PC-9 (cell line): Measurements from ENCODE around the gene SIGMAR1. TPM values are rescaled to one million over a fixed set of nuclear protein-coding genes. Genes with fewer than 3 reads are reported as not detected.

Source experiments
- BruUV-seq: library from RNA; stranded (reverse); fragments of 400-500 nt; replicated peaks from 2 replicates; lab custom pipeline; 2021; lab: Mats Ljungman, UMichigan
- CTCF ChIA-PET: fragments of 300-600 bp; sonication (Branson Sonifier 250); formaldehyde crosslinking; loops from one replicate; lab custom pipeline; 2022; ENCODE audit warnings: antibody characterized with exemption; lab: Charles Lee
- POLR2A ChIA-PET: fragments of 300-600 bp; sonication (Branson Sonifier 250); formaldehyde crosslinking; loops from one replicate; lab custom pipeline; 2022; ENCODE audit warnings: antibody characterized with exemption; ENCODE audit not compliant: unreplicated experiment; lab: Charles Lee
- DNase-seq, 2 experiments: peaks; one replicate each; pipeline versions ENCODE4 v3.0.0 to v3.0.0-alpha.2; 2015 to 2022; ENCODE audit warnings: mixed read lengths in 1 of 2
- H2AFZ ChIP-seq: fragments of 200-600 bp; sonication (generic); 2 replicates; pipeline ENCODE4 v1.8.1; 2017; ENCODE audit warnings: antibody characterized with exemption
- H3F3A ChIP-seq: fragments of 200-600 bp; sonication (generic); 2 replicates; pipeline ENCODE4 v1.8.1; 2017; ENCODE audit warnings: antibody characterized with exemption, mild to moderate bottlenecking, low read depth; ENCODE audit not compliant: insufficient read depth
- H3K27ac ChIP-seq: fragments of 200-600 bp; sonication (generic); 2 replicates; pipeline ENCODE4 v1.6.1; 2016; ENCODE audit warnings: mixed run types
- H3K27me3 ChIP-seq: fragments of 200-600 bp; sonication (generic); 2 replicates; pipeline ENCODE4 v1.6.1; 2016; ENCODE audit warnings: low read depth, mixed run types; ENCODE audit not compliant: insufficient read depth
- H3K36me3 ChIP-seq: fragments of 200-600 bp; sonication (generic); 2 replicates; pipeline ENCODE4 v1.6.1; 2016; ENCODE audit warnings: low read depth, mixed run types
- H3K4me1 ChIP-seq: fragments of 200-600 bp; sonication (generic); replicated peaks from 2 replicates; pipeline ENCODE4 v1.6.1; 2016; ENCODE audit warnings: mixed run types; ENCODE audit not compliant: insufficient read depth
- H3K4me2 ChIP-seq: fragments of 200-600 bp; sonication (generic); 2 replicates; pipeline ENCODE4 v1.6.1; 2017; ENCODE audit warnings: mixed run types
- H3K4me3 ChIP-seq: fragments of 200-600 bp; sonication (generic); 2 replicates; pipeline ENCODE4 v1.6.1; 2016; ENCODE audit warnings: mixed run types
- H3K79me2 ChIP-seq: fragments of 200-600 bp; sonication (generic); 2 replicates; pipeline ENCODE4 v1.6.1; 2017; ENCODE audit warnings: low read depth, mixed run types
- H3K9me2 ChIP-seq: fragments of 200-600 bp; sonication (generic); 2 replicates; pipeline ENCODE4 v1.8.1; 2017; ENCODE audit warnings: mild to moderate bottlenecking; ENCODE audit not compliant: insufficient read depth
- H3K9me3 ChIP-seq: fragments of 200-600 bp; sonication (generic); 2 replicates; pipeline ENCODE4 v1.8.1; 2016; ENCODE audit warnings: low read depth; ENCODE audit not compliant: insufficient read depth
- H4K20me1 ChIP-seq: fragments of 200-600 bp; sonication (generic); 2 replicates; pipeline ENCODE4 v1.8.1; 2017; ENCODE audit not compliant: insufficient read depth
- EZH2 ChIP-seq: fragments of 200-600 bp; sonication (generic); IDR thresholded peaks from 2 replicates; pipeline ENCODE4 v1.8.0; 2017; ENCODE audit warnings: antibody characterized with exemption, low read depth
- intact Hi-C: fragments of 100-400 bp; cut with micrococcal nuclease; formaldehyde crosslinking; loops from one replicate; pipeline ENCODE4 v1.10.0; 2022; ENCODE audit not compliant: unreplicated experiment
- total RNA-seq: library from RNA; stranded (reverse); gene quantifications from 2 replicates; pipeline ENCODE4 v1.2.3, GENCODE V29; 2021
- TF ChIP-seq, protein P1 (sequence below): fragments of 200-600 bp; sonication (generic); conservative IDR thresholded peaks from 2 replicates; pipeline ENCODE4 v1.6.1; 2017; ENCODE audit warnings: mixed run types, antibody characterized with exemption, mild to moderate bottlenecking, moderate library complexity

Gene SIGMAR1
- total RNA-seq, 1 experiment from 2014 or later, result 57.9 TPM

- Histone ChIP-seq H3K9me2 (no peaks in the 10 kb centered on the region), H3K27me3 (no peaks in the 10 kb centered on the region), H3K4me1 (peaks cover 8% of the 10 kb centered on the region), H3K79me2 (no peaks in the 10 kb centered on the region), H3K4me3 (no peak overlapping the region), H3K4me2 (no peak overlapping the region), H3K9me3 (no peaks in the 10 kb centered on the region), H4K20me1 (no peaks in the 10 kb centered on the region), H3F3A (no peaks in the 10 kb centered on the region), H3K36me3 (no peaks in the 10 kb centered on the region), H3K27ac (no peak overlapping the region), H2AFZ (no peak overlapping the region)
- intact Hi-C loops, result no loop called here
- CTCF ChIA-PET, result interaction anchor here (1.4 kb wide), 1 partner anchor 10 kb away, joined by 3 read pairs; the partner anchor contains the start of gene GALT
- DNase-seq, result no peak
- POLR2A ChIA-PET, result no interaction called here
- no TSS peak for BruUV-seq
- TF ChIP-seq, protein P1, sequence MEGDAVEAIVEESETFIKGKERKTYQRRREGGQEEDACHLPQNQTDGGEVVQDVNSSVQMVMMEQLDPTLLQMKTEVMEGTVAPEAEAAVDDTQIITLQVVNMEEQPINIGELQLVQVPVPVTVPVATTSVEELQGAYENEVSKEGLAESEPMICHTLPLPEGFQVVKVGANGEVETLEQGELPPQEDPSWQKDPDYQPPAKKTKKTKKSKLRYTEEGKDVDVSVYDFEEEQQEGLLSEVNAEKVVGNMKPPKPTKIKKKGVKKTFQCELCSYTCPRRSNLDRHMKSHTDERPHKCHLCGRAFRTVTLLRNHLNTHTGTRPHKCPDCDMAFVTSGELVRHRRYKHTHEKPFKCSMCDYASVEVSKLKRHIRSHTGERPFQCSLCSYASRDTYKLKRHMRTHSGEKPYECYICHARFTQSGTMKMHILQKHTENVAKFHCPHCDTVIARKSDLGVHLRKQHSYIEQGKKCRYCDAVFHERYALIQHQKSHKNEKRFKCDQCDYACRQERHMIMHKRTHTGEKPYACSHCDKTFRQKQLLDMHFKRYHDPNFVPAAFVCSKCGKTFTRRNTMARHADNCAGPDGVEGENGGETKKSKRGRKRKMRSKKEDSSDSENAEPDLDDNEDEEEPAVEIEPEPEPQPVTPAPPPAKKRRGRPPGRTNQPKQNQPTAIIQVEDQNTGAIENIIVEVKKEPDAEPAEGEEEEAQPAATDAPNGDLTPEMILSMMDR, result no peak
- TF ChIP-seq EZH2, result no peak
Measured at GRCh38 chr9:34656992-34657391, 19.4 kb upstream of the SIGMAR1 start.

- Histone ChIP-seq H3K27me3 (no peaks in the 10 kb centered on the region), H3K27ac (no peak overlapping the region), H3K79me2 (no peaks in the 10 kb centered on the region), H3K4me1 (peaks cover 8% of the 10 kb centered on the region), H4K20me1 (no peaks in the 10 kb centered on the region), H2AFZ (no peak overlapping the region), H3K36me3 (no peaks in the 10 kb centered on the region), H3K4me2 (no peak overlapping the region), H3K4me3 (no peak overlapping the region), H3K9me2 (no peaks in the 10 kb centered on the region), H3F3A (peaks cover 7% of the 10 kb centered on the region; the same call in 1 of the 2 replicates), H3K9me3 (no peaks in the 10 kb centered on the region)
- ChIA-PET POLR2A (interaction anchor here (0.6 kb wide), 1 partner anchor 716 kb away, joined by 4 read pairs; no protein-coding TSS in a partner anchor), CTCF (no interaction called here)
- no TSS peak for BruUV-seq
- intact Hi-C loops, result no loop called here
- DNase-seq, result no peak
- TF ChIP-seq EZH2, result no peak
- TF ChIP-seq, protein P1, result no peak
Measured at GRCh38 chr9:34655394-34655793, 17.8 kb upstream of the SIGMAR1 start.

- intact Hi-C loops, result no loop called here
- POLR2A ChIA-PET, result no interaction called here
Measured at GRCh38 chr9:34654323-34655051, 16.9 kb upstream of the SIGMAR1 start.

More at GRCh38 chr9:34654323-34655051, 16.9 kb upstream of the SIGMAR1 start:
- no peaks in the 10 kb centered on the region for H3K36me3 ChIP-seq
- TF ChIP-seq EZH2, result no peak
- TF ChIP-seq, protein P1, result no peak
- no peak for DNase-seq
- H3K4me1 ChIP-seq, result peaks cover 8% of the 10 kb centered on the region
- no peak overlapping the region for H3K4me2 ChIP-seq
- peaks cover 7% of the 10 kb centered on the region; the same call in 1 of the 2 replicates for H3F3A ChIP-seq
- H3K27ac ChIP-seq, result no peak overlapping the region
- BruUV-seq, result no TSS peak
- CTCF ChIA-PET, result no interaction called here
- H3K79me2 ChIP-seq, result no peaks in the 10 kb centered on the region
- H3K9me2 ChIP-seq, result no peaks in the 10 kb centered on the region
- H4K20me1 ChIP-seq, result no peaks in the 10 kb centered on the region
- no peaks in the 10 kb centered on the region for H3K9me3 ChIP-seq
- H3K4me3 ChIP-seq, result no peak overlapping the region
- H3K27me3 ChIP-seq, result no peaks in the 10 kb centered on the region
- H2AFZ ChIP-seq, result no peak overlapping the region
